ENCODE measurements around the gene AFDN.
"Not testable (repeated sequence)": the region's sequence is repeated elsewhere in the genome, so short reads cannot be mapped to it uniquely, and the experiment has no call there.

AFDN gene

DNA sequence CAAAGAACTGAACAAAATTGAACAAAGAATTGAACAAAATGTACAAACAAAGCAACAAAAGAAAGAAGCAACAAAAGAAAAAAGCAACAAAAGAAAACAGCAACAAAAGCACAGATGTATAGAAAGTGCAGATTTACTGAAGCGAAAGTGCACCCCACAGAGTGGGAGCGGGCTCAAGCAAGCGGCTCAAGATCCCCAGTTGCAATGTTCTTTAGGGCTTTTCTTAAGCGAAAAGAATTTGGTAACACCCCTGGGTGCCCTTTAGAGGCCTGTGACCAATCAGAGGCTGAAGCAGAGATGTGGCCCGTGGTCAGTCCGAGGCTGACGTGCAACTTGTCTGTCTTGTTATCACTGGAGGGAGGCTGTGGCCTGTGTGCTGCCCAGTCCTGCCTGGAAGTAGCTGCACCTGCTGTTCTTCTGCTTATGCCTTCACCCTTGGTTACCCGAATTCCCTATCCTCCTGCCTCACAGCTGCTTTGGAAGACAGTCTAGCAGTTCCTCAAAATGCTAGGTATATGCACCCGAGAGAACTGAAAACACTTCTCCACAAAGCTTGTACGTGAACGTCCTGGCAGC, 157.5 kb downstream of the AFDN start:
- DNase-seq, result no peak

DNA sequence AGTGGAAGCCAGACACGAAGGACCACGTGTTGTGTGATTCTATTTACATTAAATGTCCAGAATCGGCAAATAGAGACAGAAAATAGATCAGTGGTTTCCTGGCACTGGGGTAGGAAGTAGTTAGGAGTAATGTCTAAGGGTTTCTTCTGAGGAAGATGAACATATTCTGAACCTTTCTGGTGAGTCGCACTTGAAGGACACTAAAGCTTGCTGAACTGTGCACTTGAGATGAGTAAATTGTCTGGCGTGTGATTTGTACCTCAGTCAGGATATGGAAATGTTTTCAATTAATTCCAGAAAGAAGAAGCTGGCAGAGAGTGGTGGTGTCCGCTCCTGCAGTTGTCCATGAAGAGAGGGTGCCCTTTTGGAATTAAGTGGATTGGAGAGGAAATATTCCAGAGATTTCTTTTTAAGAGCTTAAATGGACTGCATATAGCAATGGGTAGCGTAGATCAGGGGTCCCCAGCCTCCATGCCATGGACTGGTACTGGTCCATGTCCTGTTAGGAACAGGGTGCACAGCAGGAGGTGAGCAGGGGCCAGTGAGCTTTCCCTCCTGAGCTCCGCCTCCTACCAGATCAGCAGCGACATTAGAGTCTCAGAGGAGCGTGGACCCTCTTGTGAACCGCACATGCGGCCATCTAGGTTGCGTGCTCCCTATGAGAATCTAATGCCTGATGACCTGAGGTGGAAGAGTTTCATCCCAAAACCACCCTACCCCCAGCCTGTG, 158.3 kb downstream of the AFDN start:
- DNase-seq, result no peak

DNA sequence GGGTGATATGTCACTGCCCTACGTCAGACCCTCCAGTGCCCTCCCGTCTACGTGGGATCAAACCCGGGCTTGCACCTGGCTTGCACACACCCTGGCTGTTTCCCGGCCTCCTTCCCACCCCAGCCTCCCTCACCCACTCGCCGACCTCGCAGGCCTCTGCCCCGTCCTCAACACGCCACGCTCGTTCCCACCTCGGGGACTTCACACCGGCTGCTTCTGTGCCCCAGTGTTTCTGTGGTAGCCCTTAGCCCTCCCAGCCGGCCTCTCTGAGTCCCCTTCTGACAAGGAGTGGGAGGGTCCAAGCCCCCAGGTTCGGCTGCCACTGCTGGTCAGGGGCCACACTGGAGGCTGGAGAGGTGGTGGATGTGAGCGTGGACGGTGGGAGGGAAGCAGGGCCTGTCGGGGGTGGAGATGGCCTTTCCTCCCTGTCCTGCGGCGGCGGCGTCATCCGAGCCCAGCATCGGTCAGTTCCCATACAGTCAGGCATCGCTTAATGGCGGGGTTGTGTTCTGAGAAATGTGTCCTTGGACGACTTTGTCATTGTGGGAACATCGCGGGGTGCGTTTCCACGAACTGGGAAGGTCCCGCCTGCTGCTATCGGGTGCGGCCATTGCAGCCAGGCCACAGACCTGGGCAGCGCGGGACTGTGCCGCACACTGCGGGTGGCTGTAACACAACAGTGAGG, 159.3 kb downstream of the AFDN start:
- no peak for DNase-seq

- no peak for DNase-seq
Observed at GRCh38 chr6:167987396-167988153, 160.9 kb downstream of the AFDN start.

DNA sequence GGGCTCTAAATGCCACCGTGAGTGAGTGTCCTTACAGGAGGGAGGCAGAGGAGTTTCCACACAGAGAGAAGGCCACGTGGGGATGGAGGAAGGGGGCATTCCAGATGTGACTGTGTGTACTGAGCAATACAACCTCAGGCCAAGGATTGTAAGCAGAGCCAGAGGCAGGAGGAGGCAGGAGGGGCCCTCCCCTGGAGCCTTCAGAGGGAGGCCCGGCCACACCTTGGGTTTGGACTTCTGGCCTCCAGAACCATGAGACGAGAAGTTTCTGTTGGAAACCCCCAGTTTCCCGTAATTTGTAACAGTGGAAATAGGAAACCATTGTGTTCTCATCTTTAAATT, 161.4 kb downstream of the AFDN start:
- DNase-seq, result no peak

DNA sequence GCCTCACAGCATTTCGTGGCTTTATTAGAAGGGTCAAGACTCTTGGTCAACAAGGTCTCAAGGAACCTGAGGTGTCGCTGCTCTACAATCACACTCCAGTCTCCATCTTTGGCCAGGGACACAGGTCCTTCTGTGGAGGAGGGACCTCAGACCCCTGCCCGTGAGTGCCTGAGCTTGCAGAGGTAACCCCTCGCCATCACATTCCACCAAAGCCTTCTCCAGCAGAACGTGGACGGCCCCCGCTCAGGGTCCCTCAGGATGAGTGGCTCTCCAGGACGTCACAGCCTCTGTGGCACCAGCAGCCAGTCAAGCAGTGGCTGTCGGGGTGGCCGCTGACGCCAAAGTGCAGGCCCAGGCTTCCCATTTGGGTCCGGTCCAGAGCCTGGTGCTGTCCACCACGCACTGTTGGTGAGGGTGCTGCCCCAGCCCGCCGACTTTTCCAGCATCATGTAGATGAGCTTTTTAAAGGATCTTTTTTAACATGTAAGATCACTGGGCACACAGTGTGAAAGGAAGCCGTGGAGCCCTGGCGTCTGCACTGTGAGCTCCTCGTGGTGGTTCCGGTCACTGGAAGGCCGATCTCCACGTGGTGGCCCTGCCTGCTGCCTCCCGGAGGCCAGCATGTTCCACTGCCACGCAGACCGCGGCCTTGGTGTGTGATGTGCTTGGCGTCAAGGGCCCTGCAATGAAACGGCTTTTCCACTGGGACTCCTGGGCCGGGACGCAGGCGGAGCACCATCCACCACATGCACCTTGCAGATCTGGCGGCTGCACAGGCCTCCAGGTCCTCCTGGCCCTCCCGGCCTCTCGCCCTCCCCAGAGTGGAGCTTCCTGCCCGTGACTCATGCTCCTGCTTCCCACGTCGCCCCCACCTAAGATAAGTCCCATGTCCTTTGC, 162.5 kb downstream of the AFDN start:
- DNase-seq, result no peak

- DNase-seq, result no peak
Observed at GRCh38 chr6:167990016-167990945, 163.6 kb downstream of the AFDN start.

- DNase-seq, result no peak
Observed at GRCh38 chr6:167993169-167993568, 166.5 kb downstream of the AFDN start.

DNA sequence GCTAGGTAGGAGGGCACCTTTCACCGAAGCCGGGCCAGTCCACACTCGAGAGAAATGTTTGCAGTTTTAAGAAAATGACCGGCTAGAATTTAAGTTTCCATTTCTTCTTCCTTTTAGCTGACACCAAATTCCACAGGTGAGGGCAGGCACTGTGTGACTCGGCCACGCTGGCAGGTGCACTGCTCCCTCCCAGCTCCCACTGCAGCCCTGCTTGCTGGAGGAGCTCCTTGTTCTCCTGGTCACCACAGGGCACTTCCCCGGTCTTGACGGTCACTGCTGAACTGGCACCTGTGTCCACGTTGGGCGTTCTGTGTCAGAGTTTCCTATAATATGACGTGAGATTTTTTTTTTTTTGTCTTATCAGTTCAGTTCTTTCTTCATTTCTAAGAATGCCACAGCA, 167.1 kb downstream of the AFDN start:
- no peak for DNase-seq

DNA sequence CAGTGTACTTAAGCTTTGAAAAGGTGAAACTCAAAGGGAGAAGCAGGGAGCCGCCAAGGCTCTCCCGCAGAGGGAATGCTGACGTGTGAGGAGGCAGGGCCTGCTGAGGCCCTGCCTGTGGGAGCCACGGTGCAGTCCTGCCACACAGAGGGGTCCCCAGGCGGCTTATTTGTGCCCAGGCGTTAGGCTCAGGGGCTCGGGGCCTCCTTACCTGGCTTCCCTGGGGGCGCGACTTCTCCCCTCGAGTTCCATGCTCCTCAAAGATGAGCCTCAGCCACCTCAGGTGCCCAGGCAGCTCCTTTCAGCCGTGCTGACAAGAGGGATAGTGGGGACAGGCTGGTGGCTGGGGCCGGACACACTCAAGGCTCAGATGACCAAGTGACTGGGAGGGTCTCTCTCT, 168.6 kb downstream of the AFDN start:
- no peak for DNase-seq

DNA sequence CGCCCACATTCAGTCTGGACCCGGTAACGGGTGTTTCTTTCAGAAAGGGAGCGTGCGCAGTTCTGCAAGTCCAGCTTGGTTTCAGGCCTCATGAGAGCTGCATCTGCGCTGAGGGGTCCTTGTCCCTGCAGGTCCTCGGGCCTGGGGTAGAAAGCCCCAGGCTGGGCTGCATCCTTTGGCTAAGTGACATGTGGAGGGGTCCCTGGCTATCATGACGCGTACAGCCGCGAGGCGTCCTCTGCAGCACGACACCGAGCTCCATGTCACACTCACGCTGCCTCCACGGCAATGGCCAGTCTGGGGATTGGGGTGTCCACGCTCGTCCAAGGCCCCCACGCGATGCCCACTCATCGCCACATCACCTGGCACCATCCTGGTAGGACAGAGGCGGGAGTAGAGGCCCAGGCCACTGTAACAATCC, 169.0 kb downstream of the AFDN start:
- DNase-seq, result no peak

- DNase-seq, result no peak
Observed at GRCh38 chr6:167996424-167997199, 169.9 kb downstream of the AFDN start.

DNA sequence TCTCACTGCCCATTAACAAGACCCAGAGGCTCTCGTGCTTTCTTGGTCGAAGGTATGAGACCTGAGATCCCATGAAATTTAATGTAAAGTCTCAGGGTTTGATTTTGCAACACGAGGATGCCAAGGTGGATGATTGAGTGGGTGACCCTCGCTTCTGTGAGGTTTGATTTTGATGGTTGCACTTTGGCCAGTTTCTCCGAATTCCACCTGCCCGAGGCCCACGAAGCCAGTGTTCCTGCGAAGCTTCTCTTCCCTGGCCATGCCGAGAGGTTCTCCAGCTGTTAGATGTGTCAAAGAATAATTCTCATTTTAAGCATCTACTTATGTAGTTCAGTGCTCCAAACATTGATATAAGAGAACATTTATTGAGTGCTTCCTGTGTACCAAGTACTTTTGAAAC, 170.9 kb downstream of the AFDN start, which contains the start of gene KIF25:
Gene KIF25 (plus strand): TSS at position 30 of the 400 bp plus-strand sequence. CDS start 31,915 bp downstream, outside the sequence.
- DNase-seq, result no peak

DNA sequence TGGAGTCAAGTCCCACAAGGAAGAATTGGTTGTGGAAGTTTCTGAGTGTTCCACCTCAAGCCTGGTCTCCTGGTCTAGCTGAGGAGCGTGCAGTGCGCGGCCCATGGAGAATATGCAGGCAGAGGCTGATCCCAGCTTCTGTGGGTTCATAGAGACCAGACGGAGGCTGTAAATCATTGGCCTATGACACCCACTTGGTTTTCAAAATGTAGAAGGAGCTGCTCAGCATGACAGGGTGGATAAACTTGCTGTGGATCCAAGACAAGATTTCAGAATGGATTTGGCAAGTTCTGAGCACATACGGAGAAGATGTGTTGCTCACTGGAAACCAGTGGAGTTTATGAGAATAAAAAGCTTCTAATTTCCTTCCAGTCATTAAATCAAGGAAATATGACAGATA, 171.5 kb downstream of the AFDN start:
- no peak for DNase-seq

DNA sequence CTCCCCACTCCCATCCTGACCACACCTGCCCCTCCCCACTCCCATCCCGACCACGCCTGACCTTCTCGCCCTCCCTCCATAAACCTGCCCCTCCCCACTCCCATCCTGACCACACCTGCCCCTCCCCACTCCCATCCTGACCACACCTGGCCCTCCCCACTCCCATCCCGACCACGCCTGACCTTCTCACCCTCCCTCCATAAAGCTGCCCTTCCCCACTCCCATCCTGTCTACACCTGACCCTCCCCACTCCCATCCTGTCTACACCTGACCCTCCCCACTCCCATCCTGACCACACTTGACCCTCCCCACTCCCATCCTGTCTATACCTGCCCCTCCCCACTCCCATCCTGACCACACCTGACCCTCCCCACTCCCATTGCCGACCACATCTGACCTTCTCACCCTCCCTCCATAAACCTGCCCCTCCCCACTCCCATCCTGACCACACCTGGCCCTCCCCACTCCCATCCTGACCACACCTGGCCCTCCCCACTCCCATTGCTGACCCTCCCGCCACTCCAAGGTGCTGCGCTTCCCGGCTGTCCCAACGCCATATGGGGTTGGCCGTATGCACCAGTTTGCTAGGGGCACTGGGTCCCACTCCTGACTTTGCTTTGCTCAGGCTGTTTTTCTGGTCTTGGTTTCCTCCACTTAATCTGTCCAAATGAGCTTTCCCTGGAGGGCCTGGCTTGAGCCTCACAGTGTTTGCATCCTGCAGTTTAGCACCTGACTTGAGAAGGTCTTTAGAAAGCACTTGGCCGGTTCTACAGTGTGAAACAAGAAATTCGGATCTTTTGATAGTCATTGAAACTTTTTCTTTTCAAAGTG, 173.7 kb downstream of the AFDN start:
- no peak for DNase-seq

DNA sequence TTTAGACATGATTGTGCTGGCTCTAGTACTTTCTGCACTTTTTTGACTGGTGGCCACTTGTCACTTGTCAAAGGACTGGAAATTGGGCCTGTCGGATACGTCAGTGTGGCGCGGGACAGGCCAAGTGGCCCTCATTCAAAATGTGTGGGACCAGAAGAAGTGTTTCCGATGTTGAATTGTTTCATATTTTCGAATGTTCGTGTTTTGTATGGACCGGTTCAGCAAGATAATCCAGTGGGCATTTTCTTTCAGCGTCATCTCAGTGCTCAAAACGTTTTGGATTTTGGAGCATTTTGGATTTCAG, 174.3 kb downstream of the AFDN start:
- DNase-seq, result no peak

- not testable (repeated sequence) for DNase-seq
Observed at GRCh38 chr6:168001514-168001913, 174.8 kb downstream of the AFDN start.

GRCh38 chr6:168002804-168003203, 176.1 kb downstream of the AFDN start:
- DNase-seq, result no peak

DNA sequence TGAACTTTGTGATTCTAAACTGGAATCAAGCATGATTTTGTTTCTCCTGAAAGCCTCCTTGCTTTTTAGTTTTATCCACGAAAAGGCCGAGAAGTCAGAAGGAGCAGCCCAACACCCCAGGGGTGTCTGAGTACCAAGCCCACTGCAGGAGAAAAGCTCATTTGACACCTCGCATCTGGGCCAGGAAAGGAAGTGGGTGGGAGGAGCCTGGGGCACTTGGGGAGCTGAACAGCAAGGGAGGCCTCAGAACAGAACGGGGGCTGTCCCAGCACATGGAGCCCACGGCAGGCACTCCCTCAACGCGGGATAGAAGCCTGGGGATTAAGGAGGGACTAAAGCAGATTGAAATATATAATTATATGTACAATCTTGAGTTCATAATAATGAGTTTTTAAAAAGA, 177.3 kb downstream of the AFDN start:
- no peak for DNase-seq

GRCh38 chr6:168004945-168005344, 178.2 kb downstream of the AFDN start:
- no peak for DNase-seq

All from stimulated activated CD4-positive, alpha-beta T cell treated with anti-CD3 and anti-CD28 coated beads, Interleukin-2, amount 100 ng/mL, for 24 hours (primary cell).